GM18868 (cell line): Measurements from ENCODE around the gene SSTR4.
"Not testable (repeated sequence)": the region's sequence is repeated elsewhere in the genome, so short reads cannot be mapped to it uniquely, and the experiment has no call there.

Experiments used
- ATAC-seq: cut with Tn5 transposase; IDR thresholded peaks from one replicate; pipeline ENCODE4 v1.9.1; 2021; ENCODE audit warnings: mild to moderate bottlenecking, moderate library complexity; ENCODE audit not compliant: unreplicated experiment

The SSTR4 gene

GRCh38 chr20:23018432-23018831 is 16.7 kb upstream of the SSTR4 start:
- no peak for ATAC-seq

GRCh38 chr20:23018941-23019340 is 16.2 kb upstream of the SSTR4 start:
- ATAC-seq: no peak

DNA sequence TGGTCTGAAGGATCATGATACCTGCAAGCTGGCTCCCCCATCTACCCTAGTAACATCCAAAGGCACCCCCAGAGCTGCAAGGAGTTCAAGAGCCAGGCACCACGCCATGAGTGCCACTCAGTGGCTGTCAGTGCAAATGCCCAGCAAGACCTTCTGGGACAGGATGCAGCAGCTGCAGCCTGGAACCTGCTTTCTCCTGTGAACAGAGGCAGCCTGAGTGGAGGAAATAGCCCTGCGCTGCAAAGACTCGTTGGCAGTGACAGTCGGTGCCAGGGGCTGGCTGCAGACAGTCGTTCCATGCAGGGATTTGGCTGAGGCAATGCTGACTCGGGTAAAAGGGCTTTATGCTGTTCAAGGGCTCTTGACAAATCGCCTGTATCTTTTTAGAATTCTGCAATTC is 15.7 kb upstream of the SSTR4 start:
- ATAC-seq: no peak

- ATAC-seq: no peak
Measured at GRCh38 chr20:23020230-23021018, 14.7 kb upstream of the SSTR4 start.

DNA sequence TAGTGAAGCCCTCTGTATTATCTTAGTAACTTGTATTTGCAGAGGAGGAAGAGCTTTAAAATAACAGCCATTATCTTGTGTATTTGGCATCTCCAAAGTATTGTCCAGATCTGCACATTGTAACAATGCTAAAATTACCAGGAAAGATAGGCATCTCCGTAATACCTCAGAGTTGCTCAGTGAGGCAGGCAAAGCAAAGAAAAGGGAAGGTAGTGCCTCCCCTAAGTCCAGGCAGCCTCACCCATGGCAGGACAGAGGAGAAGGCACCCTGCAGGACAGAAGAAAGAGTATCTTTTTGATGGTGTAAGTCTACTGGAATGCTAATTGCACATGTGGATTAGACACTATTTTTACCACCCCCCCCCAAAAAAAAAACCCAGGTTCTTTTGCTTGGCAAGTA is 13.6 kb upstream of the SSTR4 start:
- no peak for ATAC-seq

DNA sequence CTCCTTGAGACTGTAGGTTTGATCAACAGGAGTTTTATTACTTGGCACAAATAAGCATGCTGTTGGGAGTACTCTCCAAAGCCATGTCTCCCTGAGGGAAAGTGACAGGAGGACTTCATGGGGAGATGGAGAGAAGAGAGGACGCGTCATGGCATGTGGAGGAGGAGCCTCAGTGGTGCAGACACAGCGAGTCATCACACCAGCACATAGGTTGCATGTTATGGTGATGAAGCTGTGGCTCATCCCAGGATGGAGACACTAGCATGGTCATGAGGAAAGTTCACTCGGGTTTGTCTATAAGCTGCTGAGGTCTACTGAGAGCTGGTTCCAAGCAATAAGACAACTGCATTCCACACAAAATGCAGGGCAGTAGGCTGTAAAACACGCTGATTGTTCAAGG is 13.2 kb upstream of the SSTR4 start:
- no peak for ATAC-seq

- ATAC-seq: no peak
Measured at GRCh38 chr20:23022849-23023248, 12.3 kb upstream of the SSTR4 start.

DNA sequence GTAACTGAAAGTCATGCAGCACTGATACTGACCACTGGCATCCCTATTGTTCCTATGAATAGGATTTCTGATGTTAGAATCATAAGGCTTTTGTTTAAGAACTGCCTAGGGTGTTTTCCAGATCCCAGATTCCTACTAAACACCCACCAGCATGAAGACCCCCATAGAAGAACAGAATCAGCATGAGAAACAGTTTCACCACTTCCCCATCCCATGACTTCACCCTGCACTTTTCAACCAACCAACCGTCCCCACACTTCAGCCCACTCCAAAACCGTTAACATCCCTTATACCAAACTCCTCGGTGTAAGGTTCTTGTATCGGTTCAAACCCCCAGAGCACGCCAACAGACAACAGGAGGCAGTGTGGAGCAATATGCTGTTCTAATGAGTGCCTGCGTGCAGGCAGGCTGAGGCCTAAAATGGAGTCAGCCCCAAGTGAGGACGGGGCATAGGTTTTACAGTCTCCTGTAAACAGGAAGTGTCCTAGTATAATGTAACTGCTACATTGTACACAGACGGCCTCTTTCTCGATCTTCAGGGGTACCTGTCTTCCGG is 11.4 kb upstream of the SSTR4 start:
- ATAC-seq: no peak

- no peak for ATAC-seq
Measured at GRCh38 chr20:23024701-23025100, 10.4 kb upstream of the SSTR4 start.

DNA sequence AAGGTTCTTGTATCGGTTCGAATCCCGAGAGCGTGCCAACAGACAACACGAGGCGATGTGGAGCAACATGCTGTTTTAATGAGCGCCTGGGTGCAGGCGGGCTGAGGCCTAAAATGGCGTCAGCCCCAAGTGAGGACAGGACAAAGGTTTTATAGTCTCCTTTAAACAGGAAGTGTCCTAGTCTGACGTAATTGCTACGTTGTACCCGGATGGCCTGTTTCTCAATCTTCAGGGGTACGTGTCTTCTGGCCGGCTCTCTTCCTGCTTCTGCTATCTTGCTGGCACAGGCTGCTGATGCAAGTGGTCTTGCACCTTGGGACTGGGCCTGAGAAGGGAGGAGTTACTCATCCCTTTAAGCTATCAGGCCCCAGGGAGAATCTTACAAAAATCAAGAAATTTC is 9.6 kb upstream of the SSTR4 start:
- not testable (repeated sequence) for ATAC-seq

GRCh38 chr20:23027721-23028120 is 7.4 kb upstream of the SSTR4 start:
- no peak for ATAC-seq

DNA sequence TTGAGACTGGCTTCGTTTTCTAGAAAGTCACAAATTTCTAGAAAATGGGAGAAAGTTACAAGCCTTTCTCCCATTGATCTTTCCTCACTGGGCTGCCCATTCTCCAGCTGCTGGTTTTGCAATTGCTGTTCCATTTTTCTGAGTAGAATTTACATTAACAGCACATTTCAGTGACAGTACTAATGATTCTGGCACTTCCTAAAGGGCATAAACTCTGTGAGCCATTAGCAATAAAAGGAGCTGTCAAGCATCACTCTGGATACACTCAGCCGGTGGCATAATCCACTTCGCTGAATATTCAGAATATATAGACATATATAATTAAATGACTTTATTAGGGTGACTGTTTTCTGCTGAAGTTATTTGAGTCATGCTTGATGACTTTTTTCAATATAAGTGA is 6.7 kb upstream of the SSTR4 start:
- no peak for ATAC-seq

DNA sequence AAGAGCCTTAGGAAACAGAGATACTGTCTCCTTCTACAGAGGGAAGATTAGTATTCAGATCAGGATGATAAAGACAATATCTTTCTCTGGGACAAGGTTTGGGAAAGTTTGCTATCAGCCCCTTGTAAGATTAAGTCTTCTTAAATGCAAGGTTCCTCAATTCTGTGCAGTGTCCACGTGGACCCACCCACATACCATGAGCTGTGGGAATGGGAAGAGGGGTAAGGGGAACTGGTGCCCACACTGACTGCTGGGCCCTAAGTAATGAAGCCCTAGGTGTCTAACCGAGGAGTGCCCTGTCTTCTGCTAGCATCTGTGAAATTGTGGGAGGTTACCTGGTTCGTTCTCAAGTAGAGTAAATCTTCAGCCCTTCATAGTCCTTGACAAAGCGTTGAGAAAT is 5.8 kb upstream of the SSTR4 start:
- ATAC-seq: no peak

DNA sequence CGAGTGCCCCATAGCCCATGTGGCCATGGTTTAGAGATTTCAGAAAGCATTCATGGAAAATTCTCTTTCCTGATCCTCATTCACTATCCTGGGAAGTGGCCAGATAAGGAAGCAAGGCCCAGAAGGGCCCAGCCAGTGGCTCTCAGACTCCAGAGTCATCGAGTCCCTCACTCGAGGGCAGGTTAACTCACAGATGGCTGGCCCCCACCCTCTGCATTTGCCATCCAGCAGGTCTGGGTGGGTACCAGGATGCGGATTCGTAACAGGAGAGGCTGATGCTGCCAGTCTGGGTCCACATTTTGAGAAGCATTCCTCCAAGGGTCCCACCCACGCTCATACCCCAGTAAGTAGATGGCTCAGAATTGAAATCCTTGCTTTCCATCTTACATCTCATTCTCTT is 3.8 kb upstream of the SSTR4 start:
- ATAC-seq: no peak

DNA sequence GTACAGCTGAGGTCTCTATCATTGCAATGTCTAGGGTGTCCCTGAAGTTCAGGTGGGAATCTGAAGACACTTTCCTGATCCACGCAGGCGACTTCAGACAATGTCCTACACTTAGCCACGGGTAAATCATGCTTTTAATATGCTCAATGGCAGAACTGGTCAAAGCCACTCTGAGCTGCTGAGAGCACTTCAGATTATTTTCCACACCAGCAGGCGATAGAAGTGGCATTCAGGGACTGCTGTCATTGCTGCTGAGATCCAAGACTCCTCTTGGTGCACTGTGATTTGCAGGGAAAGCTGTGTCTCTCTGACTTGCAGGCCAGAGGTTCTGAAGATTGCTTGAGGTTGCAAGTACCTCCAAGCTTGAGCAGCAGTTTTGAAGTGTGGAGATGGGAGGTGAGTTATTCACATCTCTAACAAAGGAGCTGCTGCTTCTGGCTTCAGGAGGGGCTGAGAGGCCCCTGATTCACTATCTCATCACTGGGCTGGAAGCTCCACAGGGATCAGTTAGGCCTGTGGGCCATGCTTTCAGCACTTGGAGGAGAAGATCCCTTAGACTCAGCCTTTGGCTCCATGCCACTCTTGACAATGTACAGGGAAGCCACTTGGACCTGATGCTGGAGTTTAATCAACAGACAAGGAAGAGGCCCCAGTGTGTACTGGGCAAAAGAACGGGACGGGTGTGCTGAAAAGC is 2.9 kb upstream of the SSTR4 start:
- ATAC-seq: no peak

GRCh38 chr20:23032750-23033078 is 2.4 kb upstream of the SSTR4 start:
- ATAC-seq: no peak

DNA sequence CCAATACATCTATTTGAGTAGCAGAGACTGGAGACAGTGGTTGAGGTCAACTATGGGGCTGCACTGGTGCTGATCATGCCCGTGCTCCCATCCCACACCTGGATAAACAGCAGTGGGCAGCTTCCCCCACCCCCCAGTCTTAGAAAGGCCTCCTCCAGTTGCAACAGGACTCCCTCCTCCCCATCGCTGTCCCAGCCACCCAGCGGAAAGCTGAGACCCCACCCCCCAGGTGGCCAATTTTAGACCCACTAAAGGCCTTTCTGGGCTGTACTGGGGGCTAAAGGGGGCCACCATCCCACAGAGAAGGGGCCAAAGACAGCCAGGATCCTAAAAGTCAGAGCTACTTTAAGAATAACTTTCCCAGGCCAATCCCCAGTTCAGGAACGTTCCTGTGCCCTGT is 1.2 kb upstream of the SSTR4 start:
- no peak for ATAC-seq

DNA sequence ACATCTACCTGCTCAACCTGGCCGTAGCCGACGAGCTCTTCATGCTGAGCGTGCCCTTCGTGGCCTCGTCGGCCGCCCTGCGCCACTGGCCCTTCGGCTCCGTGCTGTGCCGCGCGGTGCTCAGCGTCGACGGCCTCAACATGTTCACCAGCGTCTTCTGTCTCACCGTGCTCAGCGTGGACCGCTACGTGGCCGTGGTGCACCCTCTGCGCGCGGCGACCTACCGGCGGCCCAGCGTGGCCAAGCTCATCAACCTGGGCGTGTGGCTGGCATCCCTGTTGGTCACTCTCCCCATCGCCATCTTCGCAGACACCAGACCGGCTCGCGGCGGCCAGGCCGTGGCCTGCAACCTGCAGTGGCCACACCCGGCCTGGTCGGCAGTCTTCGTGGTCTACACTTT is 619 bp downstream of the SSTR4 start:
- no peak for ATAC-seq

- ATAC-seq: no peak
Measured at GRCh38 chr20:23036371-23036770, 1.3 kb downstream of the SSTR4 start.

DNA sequence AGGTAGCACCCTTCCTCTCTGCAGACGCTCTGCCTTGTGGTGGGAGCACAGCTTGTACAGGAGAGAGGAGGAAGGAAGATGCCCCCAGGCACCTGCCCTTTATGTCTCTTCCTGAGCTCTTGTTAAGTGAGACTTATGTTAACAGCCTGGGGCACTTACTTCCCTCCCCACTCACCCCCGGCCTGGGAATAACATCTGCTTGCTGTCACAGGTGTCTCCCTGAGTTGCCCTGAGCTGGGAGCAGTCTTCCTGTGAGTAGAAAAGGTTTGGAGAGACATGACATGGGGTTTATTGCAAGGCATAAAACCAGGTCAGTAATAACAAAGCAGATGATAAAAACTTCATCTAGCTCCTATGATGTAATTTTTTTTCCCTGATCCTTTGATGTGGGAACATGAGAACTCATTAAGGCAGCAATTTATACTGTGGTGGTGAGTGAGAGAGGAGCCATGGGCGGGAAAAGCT is 1.9 kb downstream of the SSTR4 start:
- ATAC-seq: no peak

GRCh38 chr20:23039136-23039875 is 4.2 kb downstream of the SSTR4 start:
- ATAC-seq: no peak
